Erythroblast (primary cell): ENCODE measurements around the gene ASAP2.

Experiments used
- GATA1 ChIP-seq: IDR thresholded peaks from 2 replicates; pipeline ENCODE4 v1.6.1; 2011; ENCODE audit warnings: low read depth, mild to moderate bottlenecking, control low read depth, low read length, moderate library complexity
- POLR2A ChIP-seq: IDR thresholded peaks from 2 replicates; pipeline ENCODE4 v1.6.1; 2011; ENCODE audit warnings: mild to moderate bottlenecking, low read length

DNA sequence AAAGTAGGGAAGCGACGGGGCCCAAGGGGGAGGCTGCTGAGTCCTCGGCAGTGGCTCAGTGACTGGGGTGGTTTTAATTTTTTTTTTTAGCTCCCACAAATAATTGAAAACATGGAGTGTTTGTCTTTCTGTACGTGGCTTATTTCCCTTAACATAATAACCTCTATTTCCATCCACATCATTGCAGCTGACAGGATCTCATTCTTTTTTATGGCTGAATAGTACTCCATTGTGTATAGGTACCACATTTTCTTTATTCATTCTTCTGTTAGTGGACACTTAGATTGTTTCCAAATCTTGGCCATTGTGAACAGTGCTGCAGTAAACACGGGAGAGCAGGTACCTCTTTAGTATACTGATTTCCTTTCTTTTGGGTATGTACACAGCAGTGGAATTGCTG is 65.1 kb downstream of the ASAP2 start:
- no peak for TF ChIP-seq POLR2A
- no peak for TF ChIP-seq GATA1
